Measurements from ENCODE around the gene MYL5. TPM values are rescaled to one million over a fixed set of nuclear protein-coding genes. Genes with fewer than 3 reads are reported as not detected.
A peak's percentile ranks its signal among the peaks of the same experiment; 100 is the strongest.

The MYL5 gene
- total RNA-seq, 2 donors from 2014 or later: 14.6 to 25.7 TPM

- Histone ChIP-seq H3K27ac (no peak overlapping the region), H3K27me3 (replicated peaks; ENCODE audit: insufficient read depth) (no peaks in the 10 kb centered on the region), H3K4me3 (no peak overlapping the region), H3K4me1 (replicated peaks) (peaks cover 3% of the 10 kb centered on the region), H3K36me3 (no peaks in the 10 kb centered on the region), H3K9me3 (no peaks in the 10 kb centered on the region)
- WGBS: 65% methylated on average over 21 of the region's 21 CpGs
- DNase-seq (ENCODE audit: low spot score): no peak
- intact Hi-C loops (cut with DNase I): no loop called here
- no peak for TF ChIP-seq POLR2AphosphoS5 (IDR thresholded peaks at IDR 0.05)
- no peak for TF ChIP-seq CTCF (IDR thresholded peaks at IDR 0.05)
- TF ChIP-seq POLR2A (IDR thresholded peaks at IDR 0.05): no peak
These were observed 10.4 kb downstream of the MYL5 start for GRCh38 chr4:684623-685327.

GRCh38 chr4:685679-686412 is 11.5 kb downstream of the MYL5 start:
- intact Hi-C loops (cut with DNase I): no loop called here
- Histone ChIP-seq H3K27ac (no peak overlapping the region), H3K9me3 (no peaks in the 10 kb centered on the region), H3K4me1 (replicated peaks) (peaks cover 3% of the 10 kb centered on the region), H3K36me3 (no peaks in the 10 kb centered on the region), H3K4me3 (no peak overlapping the region), H3K27me3 (replicated peaks; ENCODE audit: insufficient read depth) (no peaks in the 10 kb centered on the region)
- 89% methylated on average over 37 of the region's 37 CpGs for WGBS
- DNase-seq (ENCODE audit: low spot score): no peak
- TF ChIP-seq CTCF (IDR thresholded peaks at IDR 0.05) (no peak), POLR2A (IDR thresholded peaks at IDR 0.05) (no peak), POLR2AphosphoS5 (IDR thresholded peaks at IDR 0.05) (no peak)

GRCh38 chr4:686413-687040 is 12.2 kb downstream of the MYL5 start:
- Histone ChIP-seq H3K4me1 (replicated peaks) (peaks cover 3% of the 10 kb centered on the region), H3K9me3 (no peaks in the 10 kb centered on the region), H3K36me3 (no peaks in the 10 kb centered on the region), H3K27ac (no peak overlapping the region), H3K27me3 (replicated peaks; ENCODE audit: insufficient read depth) (no peaks in the 10 kb centered on the region), H3K4me3 (no peak overlapping the region)
- TF ChIP-seq POLR2A (IDR thresholded peaks at IDR 0.05): no peak
- no peak for TF ChIP-seq POLR2AphosphoS5 (IDR thresholded peaks at IDR 0.05)
- no peak for TF ChIP-seq CTCF (IDR thresholded peaks at IDR 0.05)
- 94% methylated on average over 31 of the region's 31 CpGs for WGBS
- no peak for DNase-seq (ENCODE audit: low spot score)
- intact Hi-C loops (cut with DNase I): no loop called here

GRCh38 chr4:687048-687970 is 13.0 kb downstream of the MYL5 start:
- 87% methylated on average over 23 of the region's 38 CpGs for WGBS
- Histone ChIP-seq H3K4me1 (replicated peaks) (peaks cover 3% of the 10 kb centered on the region), H3K27me3 (replicated peaks; ENCODE audit: insufficient read depth) (no peaks in the 10 kb centered on the region), H3K4me3 (no peak overlapping the region), H3K27ac (no peak overlapping the region), H3K36me3 (no peaks in the 10 kb centered on the region), H3K9me3 (no peaks in the 10 kb centered on the region)
- intact Hi-C loops (cut with DNase I): no loop called here
- TF ChIP-seq POLR2AphosphoS5 (IDR thresholded peaks at IDR 0.05): no peak
- peak; percentile 41 for TF ChIP-seq POLR2A (IDR thresholded peaks at IDR 0.05)
- TF ChIP-seq CTCF (IDR thresholded peaks at IDR 0.05): no peak
- DNase-seq (ENCODE audit: low spot score): no peak
